Measurements from ENCODE around the gene ACTR10. TPM values are rescaled to one million over a fixed set of nuclear protein-coding genes. Genes with fewer than 3 reads are reported as not detected.

ACTR10 gene
- total RNA-seq, 1 experiment from 2014 or later = 39.6 TPM

- H3K79me2 ChIP-seq (ENCODE audit: insufficient read depth, low read length) = peaks cover 98% of the 10 kb centered on the region
- no peak overlapping the region for H3K4me2 ChIP-seq (ENCODE audit: low read length)
- POLR2A ChIA-PET = no interaction called here
- H3K9me2 ChIP-seq (ENCODE audit: insufficient read depth) = no peaks in the 10 kb centered on the region
- no peak for TF ChIP-seq EGR1 (IDR thresholded peaks at IDR 0.05; ENCODE audit: low read depth)
- no peak for TF ChIP-seq CBX3 (IDR thresholded peaks at IDR 0.05; ENCODE audit: low read depth)
- no peak for TF ChIP-seq POLR2A (IDR thresholded peaks at IDR 0.05; ENCODE audit: borderline replicate concordance, extremely low read depth, insufficient read depth, insufficient read length)
- no peak for TF ChIP-seq ELF1 (IDR thresholded peaks at IDR 0.05; ENCODE audit: borderline replicate concordance, low read depth)
- TF ChIP-seq YY1 (IDR thresholded peaks at IDR 0.05; ENCODE audit: extremely low read depth, insufficient replicate concordance, low read depth, low read length) = no peak
- no peak for TF ChIP-seq ZFX (IDR thresholded peaks at IDR 0.05)
- TF ChIP-seq RAD21 (IDR thresholded peaks at IDR 0.05; ENCODE audit: low read depth) = no peak
- no peak for TF ChIP-seq ATF3 (IDR thresholded peaks at IDR 0.05)
- TF ChIP-seq TCF7L2 (IDR thresholded peaks at IDR 0.05; ENCODE audit: borderline replicate concordance, extremely low read depth, insufficient read depth, insufficient read length) = no peak
- no peak for TF ChIP-seq SP1 (IDR thresholded peaks at IDR 0.05; ENCODE audit: low read depth)
- H3K36me3 ChIP-seq (ENCODE audit: control insufficient read depth in 1 of 2, insufficient read depth in 2 of 2, low read length in 2 of 2) = peaks cover 14 to 17% of the 10 kb centered on the region in 2 experiments; a peak in 3 of 4 replicates
- no peak overlapping the region for H2AFZ ChIP-seq (ENCODE audit: low read depth, low read length, poor library complexity, severe bottlenecking)
- RAD21 ChIA-PET (ENCODE audit: low non-redundant PET in 1 of 2, low total read pairs in 2 of 2, uncharacterized antibody in 2 of 2, unreplicated experiment in 2 of 2) = no interaction called here
- H3K9ac ChIP-seq (ENCODE audit: low read length) = no peak overlapping the region
- H3K4me1 ChIP-seq (ENCODE audit: control insufficient read depth in 1 of 2, insufficient read depth in 2 of 2, low read length in 2 of 2) = no peaks in the 10 kb centered on the region
- no TSS peak for BruUV-seq (replicated peaks)
- no peaks in the 10 kb centered on the region for H3K27me3 ChIP-seq (ENCODE audit: insufficient read depth, low read length)
- no peak for DNase-seq (ENCODE audit: low read depth, low spot score)
- H3K9me3 ChIP-seq (ENCODE audit: control insufficient read depth in 1 of 2, insufficient read depth in 1 of 2, low read depth in 1 of 2, low read length in 2 of 2) = no peaks in the 10 kb centered on the region
- no peak overlapping the region for H3K27ac ChIP-seq (ENCODE audit: low read depth, low read length)
- H4K20me1 ChIP-seq (ENCODE audit: insufficient read depth) = peaks cover 8% of the 10 kb centered on the region; the same call in 1 of the 2 replicates
- intact Hi-C loops (cut with micrococcal nuclease) = no loop called here
- no peak overlapping the region for H3K4me3 ChIP-seq (replicated peaks in 1 of 2; ENCODE audit: low read depth in 1 of 2, low read length in 2 of 2)
- CTCF ChIA-PET = interaction anchor here (0.7 kb wide), 1 partner anchor 9 kb away, joined by 3 read pairs; no protein-coding TSS in a partner anchor
- ATAC-seq = no peak
Observed at GRCh38 chr14:58278177-58278576, 78.2 kb downstream of the ACTR10 start.
